GM12892 (cell line): Measurements from ENCODE around the gene NLRP1.

ENCODE experiments used
- POLR2A ChIP-seq: IDR thresholded peaks from 2 replicates; pipeline ENCODE4 v1.6.1; 2011; ENCODE audit warnings: low read depth, low read length, control low read depth
- POLR2AphosphoS5 ChIP-seq: IDR thresholded peaks from 2 replicates; pipeline ENCODE4 v1.6.1; 2011; ENCODE audit warnings: low read depth, low read length, control low read depth

DNA sequence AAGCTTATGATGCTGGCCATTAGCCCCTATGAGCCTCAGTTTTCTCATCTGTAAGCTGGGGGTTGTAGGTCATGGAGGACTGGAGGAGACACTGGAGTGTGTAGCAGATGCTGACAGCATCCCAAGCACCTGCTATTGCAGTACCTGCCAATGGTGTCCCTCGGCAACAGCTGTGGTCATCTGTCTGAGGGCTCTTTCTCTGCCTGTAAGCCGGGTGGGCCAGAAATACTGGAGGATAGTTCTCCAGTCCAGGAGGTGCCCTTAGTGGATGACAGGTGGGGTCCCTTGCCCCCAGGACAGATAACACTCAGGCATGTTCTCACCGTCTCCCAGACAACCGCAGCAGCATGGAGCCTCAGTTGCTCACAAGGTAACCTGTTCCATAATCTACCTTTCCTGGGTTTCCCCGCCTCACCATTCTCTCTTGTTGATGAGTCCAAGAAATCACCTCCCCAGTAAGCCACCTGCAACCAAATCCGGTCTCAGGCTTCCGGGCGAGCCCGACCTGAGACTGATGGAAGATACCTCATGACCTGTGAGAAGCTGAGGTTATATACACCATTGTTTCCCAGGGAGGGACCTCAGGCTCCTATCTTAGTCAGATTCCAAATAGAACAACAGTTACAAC is 23.8 kb downstream of the NLRP1 start:
- no peak for TF ChIP-seq POLR2AphosphoS5
- TF ChIP-seq POLR2A: no peak
